Tibial nerve (tissue), 3 donors: ENCODE measurements around the gene ABRACL.

Experiments used
- CTCF ChIP-seq, 5 experiments: fragments of 200-600 bp in 3 of 5; fragments of 450-650 bp in 2 of 5; sonication (generic) in 3 of 5; IDR thresholded peaks; one replicate each; pipeline ENCODE4 v1.5.1; 2016 to 2019; ENCODE audit warnings: antibody characterized with exemption in 5 of 5, mild to moderate bottlenecking in 3 of 5, moderate library complexity in 2 of 5
- POLR2A ChIP-seq, 2 donors: fragments of 450-650 bp; IDR thresholded peaks; one replicate each; pipeline ENCODE4 v1.6.1; 2017; ENCODE audit warnings: antibody characterized with exemption in 2 of 2, mild to moderate bottlenecking in 2 of 2, moderate library complexity in 2 of 2

DNA sequence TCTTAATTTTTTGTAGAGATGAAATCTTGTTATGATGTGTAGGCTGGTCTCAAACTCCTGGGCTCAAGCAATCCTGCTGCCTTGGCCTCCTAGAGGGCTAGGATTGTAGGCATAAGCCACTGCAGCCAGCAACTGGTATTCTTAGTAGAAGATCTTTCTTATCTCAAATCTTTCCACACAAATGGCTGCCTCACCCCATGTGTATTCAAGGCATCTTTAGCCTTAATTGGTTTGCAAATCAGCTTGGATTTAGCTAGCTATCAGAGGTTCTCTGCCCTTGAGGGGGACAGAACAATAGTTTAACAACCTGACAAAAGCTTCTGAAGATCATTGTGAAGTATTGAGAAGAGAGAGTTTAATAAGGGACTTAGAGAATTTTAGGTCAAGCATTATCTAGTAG, 17.9 kb upstream of the ABRACL start:
- TF ChIP-seq POLR2A (IDR thresholded peaks at IDR 0.05) = no peak
- no peak for TF ChIP-seq CTCF (IDR thresholded peaks at IDR 0.05)
